ENCODE measurements around the gene DDX23.

DDX23 gene

GRCh38 chr12:48810903-48811431 lies 41.0 kb downstream of the DDX23 start:
- no peaks in the 10 kb centered on the region for H3K79me2 ChIP-seq (ENCODE audit: insufficient read depth, low read length)
- H4K20me1 ChIP-seq (ENCODE audit: insufficient read depth, low read length) = no peaks in the 10 kb centered on the region
- no peak overlapping the region for H3K4me3 ChIP-seq (ENCODE audit: low read depth, low read length, poor library complexity, severe bottlenecking)
- no peaks in the 10 kb centered on the region for H3F3A ChIP-seq (ENCODE audit: insufficient read depth, low read length)
- peaks cover 16% of the 10 kb centered on the region for H3K4me1 ChIP-seq (ENCODE audit: insufficient read depth, low read length, severe bottlenecking)
- H2AFZ ChIP-seq (ENCODE audit: low read length) = no peak overlapping the region
- no peaks in the 10 kb centered on the region; the same call in 1 of the 2 replicates for H3K27me3 ChIP-seq (ENCODE audit: insufficient read depth, low read length)
- H3K9me2 ChIP-seq (ENCODE audit: low read depth, low read length) = no peaks in the 10 kb centered on the region
- no peak for TF ChIP-seq EZH2 (IDR thresholded peaks at IDR 0.05; ENCODE audit: borderline replicate concordance, low read length)
- no peak for TF ChIP-seq CTCF (IDR thresholded peaks at IDR 0.05; ENCODE audit: low read length)
- no peak overlapping the region for H3K4me2 ChIP-seq (ENCODE audit: low read length)
- H3K27ac ChIP-seq (ENCODE audit: low read depth, low read length, poor library complexity, severe bottlenecking) = no peak overlapping the region
- H3K9ac ChIP-seq (ENCODE audit: low read length) = no peak overlapping the region
- H3K36me3 ChIP-seq (ENCODE audit: insufficient read depth, low read length) = no peaks in the 10 kb centered on the region
- no peaks in the 10 kb centered on the region for H3K9me3 ChIP-seq (ENCODE audit: low read length)

- no peak overlapping the region for H2AFZ ChIP-seq (ENCODE audit: low read length)
- no peaks in the 10 kb centered on the region for H3K36me3 ChIP-seq (ENCODE audit: insufficient read depth, low read length)
- H3K4me2 ChIP-seq (ENCODE audit: low read length) = no peak overlapping the region
- H4K20me1 ChIP-seq (ENCODE audit: insufficient read depth, low read length) = no peaks in the 10 kb centered on the region
- no peak overlapping the region for H3K4me3 ChIP-seq (ENCODE audit: low read depth, low read length, poor library complexity, severe bottlenecking)
- H3K79me2 ChIP-seq (ENCODE audit: insufficient read depth, low read length) = no peaks in the 10 kb centered on the region
- no peaks in the 10 kb centered on the region for H3F3A ChIP-seq (ENCODE audit: insufficient read depth, low read length)
- H3K27ac ChIP-seq (ENCODE audit: low read depth, low read length, poor library complexity, severe bottlenecking) = no peak overlapping the region
- H3K4me1 ChIP-seq (ENCODE audit: insufficient read depth, low read length, severe bottlenecking) = no peaks in the 10 kb centered on the region
- H3K9me3 ChIP-seq (ENCODE audit: low read length) = no peaks in the 10 kb centered on the region
- TF ChIP-seq CTCF (IDR thresholded peaks at IDR 0.05; ENCODE audit: low read length) (no peak), EZH2 (IDR thresholded peaks at IDR 0.05; ENCODE audit: borderline replicate concordance, low read length) (no peak)
- no peak overlapping the region for H3K9ac ChIP-seq (ENCODE audit: low read length)
- no peaks in the 10 kb centered on the region for H3K9me2 ChIP-seq (ENCODE audit: low read depth, low read length)
- H3K27me3 ChIP-seq (ENCODE audit: insufficient read depth, low read length) = no peaks in the 10 kb centered on the region; the same call in 1 of the 2 replicates
These were observed 44.0 kb downstream of the DDX23 start for GRCh38 chr12:48807981-48808380.

GRCh38 chr12:48803675-48804074 lies 48.3 kb downstream of the DDX23 start:
- Histone ChIP-seq H3K4me1 (ENCODE audit: insufficient read depth, low read length, severe bottlenecking) (no peaks in the 10 kb centered on the region), H3K9ac (ENCODE audit: low read length) (no peak overlapping the region), H4K20me1 (ENCODE audit: insufficient read depth, low read length) (no peaks in the 10 kb centered on the region), H3K4me3 (ENCODE audit: low read depth, low read length, poor library complexity, severe bottlenecking) (no peak overlapping the region), H3K9me2 (ENCODE audit: low read depth, low read length) (no peaks in the 10 kb centered on the region), H3K79me2 (ENCODE audit: insufficient read depth, low read length) (no peaks in the 10 kb centered on the region), H3K36me3 (ENCODE audit: insufficient read depth, low read length) (no peaks in the 10 kb centered on the region), H3K9me3 (ENCODE audit: low read length) (no peaks in the 10 kb centered on the region), H2AFZ (ENCODE audit: low read length) (no peak overlapping the region), H3K27me3 (ENCODE audit: insufficient read depth, low read length) (no peaks in the 10 kb centered on the region; the same call in 1 of the 2 replicates), H3K4me2 (ENCODE audit: low read length) (no peak overlapping the region), H3K27ac (ENCODE audit: low read depth, low read length, poor library complexity, severe bottlenecking) (no peak overlapping the region), H3F3A (ENCODE audit: insufficient read depth, low read length) (no peaks in the 10 kb centered on the region)
- TF ChIP-seq EZH2 (IDR thresholded peaks at IDR 0.05; ENCODE audit: borderline replicate concordance, low read length) (no peak), CTCF (IDR thresholded peaks at IDR 0.05; ENCODE audit: low read length) (no peak)

Data from OCI-LY1 (cell line).